Measurements from ENCODE around the gene AADACL2. TPM values are rescaled to one million over a fixed set of nuclear protein-coding genes. Genes with fewer than 3 reads are reported as not detected.

AADACL2 gene
- total RNA-seq, 2 experiments from 2014 or later, result not detected

DNA sequence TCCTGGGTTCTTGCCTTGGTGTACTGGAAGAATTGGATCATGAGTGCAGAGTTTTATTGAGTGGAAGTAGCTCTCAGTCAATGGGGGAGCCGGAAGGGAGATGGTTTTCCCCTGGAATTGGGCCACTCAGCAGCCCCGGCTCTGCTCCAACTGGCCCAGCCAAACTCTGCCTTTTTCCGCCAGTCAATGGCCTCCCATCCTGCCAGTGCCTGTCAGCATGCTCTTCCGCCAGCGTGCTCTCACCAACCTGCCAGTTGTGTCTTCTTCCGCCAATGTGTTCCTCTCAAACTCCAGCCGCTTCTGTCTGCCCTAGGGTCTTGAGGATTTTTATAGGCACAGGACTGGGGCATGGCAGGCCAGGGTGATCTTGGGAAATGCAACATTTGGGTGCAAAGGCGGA, 12.4 kb upstream of the AADACL2 start:
- intact Hi-C loops (cut with micrococcal nuclease), result no loop called here
- H3K9me3 Mint-ChIP-seq, result no peaks in the 10 kb centered on the region
- H3K36me3 Mint-ChIP-seq (ENCODE audit: low read depth), result no peaks in the 10 kb centered on the region
- H3K27me3 Mint-ChIP-seq, result no peaks in the 10 kb centered on the region
- H3K4me3 Mint-ChIP-seq, result no peak overlapping the region
- ChIA-PET CTCF (no interaction called here), POLR2A (no interaction called here)
- TF ChIP-seq CTCF (IDR thresholded peaks at IDR 0.05), result no peak
- no peak overlapping the region for H3K27ac Mint-ChIP-seq
- ATAC-seq (no peak), DNase-seq (no peak)
- no peaks in the 10 kb centered on the region for H3K4me1 Mint-ChIP-seq (ENCODE audit: low read depth)

DNA sequence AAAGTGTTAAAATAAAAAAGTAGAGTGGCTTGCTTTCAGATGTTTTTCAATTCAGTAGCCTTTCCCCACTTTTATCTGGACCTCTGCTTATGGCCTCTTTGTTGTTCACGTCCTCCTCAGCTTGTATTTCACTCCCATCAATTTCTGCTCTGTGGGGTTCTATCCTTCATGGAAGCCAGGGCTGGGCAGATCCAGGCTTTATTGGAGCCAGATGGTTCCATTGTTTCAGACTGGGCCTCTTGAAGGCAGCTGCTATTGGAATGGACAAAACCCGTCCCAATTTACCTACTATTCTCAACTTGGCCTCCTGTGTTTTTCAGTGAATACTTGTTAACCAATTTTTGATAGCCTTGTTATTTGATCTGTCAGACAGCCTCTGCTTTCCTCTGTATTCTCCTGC, 10.9 kb upstream of the AADACL2 start:
- H3K27me3 Mint-ChIP-seq, result no peaks in the 10 kb centered on the region
- intact Hi-C loops (cut with micrococcal nuclease), result no loop called here
- POLR2A ChIA-PET, result no interaction called here
- no peaks in the 10 kb centered on the region for H3K9me3 Mint-ChIP-seq
- H3K36me3 Mint-ChIP-seq (ENCODE audit: low read depth), result no peaks in the 10 kb centered on the region
- ATAC-seq, result no peak
- CTCF ChIA-PET, result no interaction called here
- no peak for DNase-seq
- no peak overlapping the region for H3K4me3 Mint-ChIP-seq
- H3K27ac Mint-ChIP-seq, result no peak overlapping the region
- H3K4me1 Mint-ChIP-seq (ENCODE audit: low read depth), result no peaks in the 10 kb centered on the region
- TF ChIP-seq CTCF (IDR thresholded peaks at IDR 0.05), result no peak

DNA sequence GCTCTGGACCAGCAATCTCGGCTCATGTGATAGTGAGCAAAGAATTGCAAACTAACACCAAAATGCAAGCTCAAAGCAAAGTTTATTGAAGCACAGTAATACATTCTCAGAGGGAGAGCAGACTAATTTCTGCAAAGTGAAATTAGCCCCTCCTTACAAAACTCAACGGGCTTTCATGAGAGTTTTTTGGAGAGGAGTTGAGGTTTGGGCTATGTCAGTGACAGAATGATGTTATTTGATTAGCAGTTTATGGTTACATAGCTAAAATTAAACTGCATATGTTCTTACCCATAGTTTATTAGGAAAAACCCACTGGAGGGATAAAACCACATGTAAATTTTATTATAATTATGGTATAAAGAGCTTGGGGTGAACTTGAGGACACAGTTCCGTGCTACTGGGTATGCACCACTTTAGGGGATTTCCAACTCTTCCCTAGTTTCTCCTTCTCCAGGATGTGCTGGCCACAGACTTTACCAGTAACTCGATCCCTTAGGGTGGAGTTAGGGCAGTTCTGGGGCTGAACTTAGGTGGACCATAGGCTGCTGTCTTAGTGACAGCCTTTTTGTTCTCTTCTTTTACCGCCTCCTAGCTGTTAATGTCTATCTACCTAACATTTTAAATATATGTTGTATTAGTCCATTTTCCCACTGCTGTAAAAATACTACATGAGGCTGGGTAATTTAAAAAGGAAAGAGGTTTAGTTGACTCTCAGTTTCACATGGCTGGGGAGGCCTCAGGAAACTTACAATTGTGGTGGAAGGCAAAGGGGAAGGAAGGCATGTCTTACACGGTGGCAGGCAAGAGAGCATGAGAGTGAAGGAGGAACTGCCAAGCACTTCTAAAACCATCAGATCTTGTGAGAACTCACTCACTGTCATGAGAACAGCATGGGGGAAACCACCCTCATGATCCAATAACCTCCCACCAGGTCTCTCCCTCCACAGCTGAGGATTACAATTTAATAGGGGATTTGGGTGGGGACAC, 8.9 kb upstream of the AADACL2 start:
- no peak for DNase-seq
- TF ChIP-seq CTCF (IDR thresholded peaks at IDR 0.05), result no peak
- H3K4me3 Mint-ChIP-seq, result no peak overlapping the region
- ChIA-PET CTCF (no interaction called here), POLR2A (no interaction called here)
- no peak overlapping the region for H3K27ac Mint-ChIP-seq
- intact Hi-C loops (cut with micrococcal nuclease), result no loop called here
- ATAC-seq, result no peak
- H3K4me1 Mint-ChIP-seq (ENCODE audit: low read depth), result no peaks in the 10 kb centered on the region
- H3K36me3 Mint-ChIP-seq (ENCODE audit: low read depth), result no peaks in the 10 kb centered on the region
- no peaks in the 10 kb centered on the region for H3K27me3 Mint-ChIP-seq
- no peaks in the 10 kb centered on the region for H3K9me3 Mint-ChIP-seq

- no peaks in the 10 kb centered on the region for H3K4me1 Mint-ChIP-seq (ENCODE audit: low read depth)
- H3K9me3 Mint-ChIP-seq, result no peaks in the 10 kb centered on the region
- ChIA-PET CTCF (no interaction called here), POLR2A (no interaction called here)
- no peak for DNase-seq
- no peak for TF ChIP-seq CTCF (IDR thresholded peaks at IDR 0.05)
- no peaks in the 10 kb centered on the region for H3K36me3 Mint-ChIP-seq (ENCODE audit: low read depth)
- ATAC-seq, result no peak
- no peak overlapping the region for H3K27ac Mint-ChIP-seq
- H3K27me3 Mint-ChIP-seq, result no peaks in the 10 kb centered on the region
- no peak overlapping the region for H3K4me3 Mint-ChIP-seq
- intact Hi-C loops (cut with micrococcal nuclease), result no loop called here
Measured at GRCh38 chr3:151726016-151726415, 7.7 kb upstream of the AADACL2 start.

GRCh38 chr3:151732861-151733260, 866 bp upstream of the AADACL2 start:
- no peak for TF ChIP-seq CTCF (IDR thresholded peaks at IDR 0.05)
- DNase-seq, result no peak
- ChIA-PET POLR2A (no interaction called here), CTCF (no interaction called here)
- Mint-ChIP-seq H3K27me3 (no peaks in the 10 kb centered on the region), H3K27ac (no peak overlapping the region), H3K9me3 (no peaks in the 10 kb centered on the region), H3K4me1 (ENCODE audit: low read depth) (no peaks in the 10 kb centered on the region), H3K4me3 (no peak overlapping the region), H3K36me3 (ENCODE audit: low read depth) (no peaks in the 10 kb centered on the region)
- ATAC-seq, result no peak
- intact Hi-C loops (cut with micrococcal nuclease), result no loop called here

Data from activated CD8-positive, alpha-beta T cell treated with anti-CD3 and anti-CD28 coated beads for 36 hours (primary cell).